Measurements from ENCODE around the gene TMEM95.
A peak's percentile ranks its signal among the peaks of the same experiment; 100 is the strongest.

Gene TMEM95

DNA sequence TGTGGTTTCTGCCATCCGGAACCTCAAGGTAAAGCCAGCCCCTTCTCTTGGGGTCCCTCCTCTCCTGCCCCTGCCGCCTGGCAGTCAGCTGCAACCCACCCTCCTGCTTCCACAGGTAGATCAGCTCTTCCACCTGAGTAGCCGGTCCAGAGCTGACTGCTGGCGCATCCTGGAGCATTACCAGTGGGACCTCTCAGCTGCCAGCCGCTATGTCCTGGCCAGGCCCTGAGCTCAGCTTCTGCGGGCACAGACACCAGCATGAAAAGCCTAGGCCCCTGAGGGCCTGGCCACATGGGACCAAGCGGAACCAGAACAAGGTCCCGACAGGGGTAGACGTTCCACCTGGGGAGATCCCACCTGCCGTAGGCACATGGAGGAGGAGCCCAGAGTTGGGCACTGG is 33.9 kb downstream of the TMEM95 start:
- Mint-ChIP-seq H3K27me3 (no peaks in the 10 kb centered on the region), H3K4me3 (no peak overlapping the region), H3K27ac (no peak overlapping the region), H3K4me1 (peaks cover 13 to 20% of the 10 kb centered on the region in 2 donors), H3K36me3 (peaks cover 31 to 45% of the 10 kb centered on the region in 2 donors), H3K9me3 (no peaks in the 10 kb centered on the region)
- no peak for ATAC-seq (replicated peaks)
- DNase-seq = no peak

DNA sequence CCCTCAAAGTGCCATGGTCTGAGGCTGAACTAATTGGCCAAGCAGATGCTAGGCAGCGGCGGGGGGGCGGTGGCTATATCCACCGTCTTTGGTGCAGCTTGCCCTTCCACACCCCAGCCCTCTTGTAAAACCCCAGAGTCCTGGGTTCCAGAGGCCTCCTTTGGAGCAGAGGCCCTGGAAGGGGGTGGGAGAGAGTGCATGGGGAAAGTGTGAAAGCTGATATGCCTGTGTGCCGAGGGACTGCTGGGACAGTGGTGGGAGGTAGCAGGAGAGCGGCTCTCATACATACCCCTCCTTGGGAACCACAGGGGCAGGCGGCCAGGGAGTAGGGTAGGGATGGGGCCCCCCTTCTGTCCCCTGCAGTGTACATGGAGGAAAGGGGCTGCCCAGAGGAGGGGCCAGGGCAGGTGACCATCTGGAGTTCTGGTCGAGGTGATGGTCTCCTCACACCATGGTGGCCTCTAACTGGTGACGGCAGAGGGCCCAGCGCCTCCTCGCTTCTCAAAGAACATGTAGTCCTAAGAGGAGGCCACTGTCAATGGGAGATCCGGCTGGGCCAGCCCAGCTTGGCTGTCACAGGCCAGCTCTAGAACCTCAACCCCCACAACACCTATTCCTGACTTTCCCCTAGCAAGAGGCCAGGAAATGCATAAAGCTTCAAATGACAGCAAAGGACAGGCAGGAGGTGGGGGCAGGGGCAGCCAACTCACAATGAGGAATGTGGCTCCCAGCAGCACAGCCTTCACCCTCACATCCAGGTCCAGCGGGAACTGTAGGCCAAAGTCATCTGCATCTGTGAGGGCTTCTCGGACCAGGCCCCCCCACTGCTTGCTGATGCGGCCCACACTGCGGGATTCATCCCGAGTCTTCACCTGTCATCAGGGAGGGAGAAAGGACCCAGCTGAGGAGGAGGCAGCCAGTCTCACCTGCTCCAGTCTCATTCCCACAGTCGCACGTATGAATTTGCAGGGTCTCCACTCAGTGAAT is 35.3 kb downstream of the TMEM95 start:
- H3K27me3 Mint-ChIP-seq = no peaks in the 10 kb centered on the region
- ATAC-seq (replicated peaks) (no peak), DNase-seq (no peak)
- no peaks in the 10 kb centered on the region for H3K9me3 Mint-ChIP-seq
- H3K4me1 Mint-ChIP-seq = peaks cover 9 to 19% of the 10 kb centered on the region in 2 donors
- no peak overlapping the region for H3K27ac Mint-ChIP-seq
- H3K4me3 Mint-ChIP-seq = no peak overlapping the region
- peaks cover 31 to 46% of the 10 kb centered on the region in 2 donors for H3K36me3 Mint-ChIP-seq

DNA sequence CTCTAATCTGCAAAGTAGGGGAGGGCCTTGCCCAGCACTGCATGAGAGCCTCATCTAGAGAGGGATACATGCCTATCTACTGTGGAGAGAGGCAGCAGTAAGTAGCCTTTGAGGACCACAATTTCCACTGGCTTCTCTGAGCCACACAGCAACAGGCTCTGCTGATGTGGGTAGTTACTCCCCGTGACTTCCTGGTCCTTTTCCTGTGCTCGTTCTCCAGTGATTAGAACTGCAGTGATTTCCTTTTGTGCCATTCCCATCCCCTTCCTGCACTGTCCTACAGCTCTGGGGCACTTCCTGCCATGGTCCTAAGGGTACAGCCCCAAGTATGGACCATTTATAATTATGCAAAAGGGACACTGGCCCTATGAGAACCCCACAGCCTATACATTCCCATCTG is 36.4 kb downstream of the TMEM95 start:
- peaks cover 28 to 46% of the 10 kb centered on the region in 2 donors for H3K36me3 Mint-ChIP-seq
- no peak overlapping the region for H3K4me3 Mint-ChIP-seq
- ATAC-seq (replicated peaks) (no peak), DNase-seq (no peak)
- no peaks in the 10 kb centered on the region for H3K27me3 Mint-ChIP-seq
- H3K27ac Mint-ChIP-seq = no peak overlapping the region
- H3K9me3 Mint-ChIP-seq = no peaks in the 10 kb centered on the region
- peaks cover 13 to 20% of the 10 kb centered on the region in 2 donors for H3K4me1 Mint-ChIP-seq

DNA sequence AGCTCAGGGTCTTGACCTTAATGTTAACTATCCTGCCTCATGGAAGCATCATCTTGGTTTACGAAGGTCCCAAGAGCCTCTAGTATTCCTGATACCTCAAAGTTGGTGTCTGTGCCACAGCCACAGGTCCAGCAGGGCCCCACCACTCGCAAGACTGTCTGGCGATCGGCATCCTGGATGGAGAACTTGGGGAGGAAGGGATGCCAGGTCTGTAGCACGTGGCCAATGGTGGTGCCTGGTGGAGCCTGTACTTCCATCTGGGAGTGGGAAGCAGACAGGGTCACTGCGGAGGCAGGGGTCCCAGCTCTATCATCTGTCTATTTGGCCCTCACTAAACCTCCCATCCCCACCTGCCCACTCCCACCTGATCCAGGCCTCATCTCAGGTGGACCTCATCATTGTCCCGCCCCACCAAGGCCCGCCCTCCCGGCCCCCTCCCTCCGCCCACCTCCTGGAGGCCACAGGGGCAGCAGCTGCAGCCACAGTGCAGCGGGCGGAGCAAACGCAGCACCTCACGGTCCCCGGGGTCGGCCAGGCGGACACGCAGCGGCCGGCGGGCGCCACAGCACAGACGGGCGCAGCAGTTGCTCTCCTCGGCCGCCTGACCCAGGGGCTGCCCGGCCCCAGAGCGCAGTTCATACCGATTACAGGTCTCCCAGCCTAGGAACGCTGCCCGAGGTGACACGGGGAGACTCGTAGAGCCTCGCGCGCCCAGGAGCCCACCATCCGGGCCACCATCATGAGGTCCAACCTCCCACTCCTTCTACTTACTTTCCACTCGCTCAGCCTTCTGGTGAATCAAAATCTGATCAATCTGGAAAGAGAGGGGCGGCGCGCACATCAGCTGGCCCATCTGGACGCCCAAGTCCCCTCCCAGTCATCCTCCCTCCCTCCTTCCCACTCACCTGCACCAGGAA is 38.0 kb downstream of the TMEM95 start:
- no peaks in the 10 kb centered on the region for H3K27me3 Mint-ChIP-seq
- H3K36me3 Mint-ChIP-seq = peaks cover 27 to 42% of the 10 kb centered on the region in 2 donors

DNA sequence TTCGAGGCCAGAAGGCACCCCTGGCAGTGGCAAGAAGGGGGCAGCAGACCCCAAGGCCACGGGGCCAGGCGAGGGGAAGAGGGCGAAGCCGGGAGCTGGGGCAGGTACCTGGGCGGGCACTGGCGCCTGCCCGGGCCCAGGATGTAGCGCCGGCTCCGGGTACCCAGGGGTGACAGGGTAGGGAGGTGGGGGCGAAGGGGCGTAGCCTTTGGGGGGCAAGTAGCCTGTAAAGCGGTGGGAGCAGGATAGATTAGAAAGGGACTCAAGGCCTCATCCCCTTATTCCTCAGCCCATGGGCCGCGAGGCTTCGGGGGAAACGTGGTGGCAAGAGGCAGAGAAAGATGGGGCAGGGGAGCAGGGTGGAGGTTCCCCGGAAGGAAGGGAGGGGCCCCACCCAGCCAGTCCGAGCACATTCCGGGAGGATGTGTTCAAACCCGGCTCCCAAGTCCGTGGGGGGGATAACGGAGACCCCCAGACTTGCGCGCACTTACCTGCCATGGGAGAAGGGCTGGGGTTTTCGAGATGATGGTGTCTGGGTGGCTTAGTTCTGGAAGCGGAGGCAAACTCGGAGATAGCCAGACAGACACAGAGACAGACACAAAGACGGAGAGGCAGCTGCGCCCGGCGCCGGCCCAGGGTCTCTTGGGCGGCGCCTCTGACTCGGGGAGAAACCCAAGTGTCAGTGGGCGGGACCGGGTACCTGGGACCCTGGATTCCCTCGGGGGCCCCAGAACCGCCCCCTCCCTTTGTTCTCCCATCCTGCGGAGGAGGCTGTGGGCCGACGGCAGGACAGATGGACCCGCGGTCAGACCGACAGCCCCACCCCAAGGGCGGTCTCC is 38.9 kb downstream of the TMEM95 start:
- no peaks in the 10 kb centered on the region for H3K9me3 Mint-ChIP-seq
- peaks cover 26 to 38% of the 10 kb centered on the region in 2 donors for H3K36me3 Mint-ChIP-seq
- H3K4me3 Mint-ChIP-seq = peak overlapping the region; percentile 79 to 93
- DNase-seq (no peak), ATAC-seq (replicated peaks) (peak; percentile 54 to 55)
- peak overlapping the region; percentile 92 for H3K27ac Mint-ChIP-seq
- peaks cover 13 to 20% of the 10 kb centered on the region in 2 donors for H3K4me1 Mint-ChIP-seq
- no peaks in the 10 kb centered on the region for H3K27me3 Mint-ChIP-seq

More for the DNA sequence above, 38.0 kb downstream of the TMEM95 start:
- ATAC-seq (replicated peaks) (no peak), DNase-seq (no peak)
- peaks cover 13 to 20% of the 10 kb centered on the region in 2 donors for H3K4me1 Mint-ChIP-seq
- no peak overlapping the region for H3K27ac Mint-ChIP-seq
- H3K9me3 Mint-ChIP-seq = no peaks in the 10 kb centered on the region
- peak overlapping the region; percentile 79 to 93 for H3K4me3 Mint-ChIP-seq

DNA sequence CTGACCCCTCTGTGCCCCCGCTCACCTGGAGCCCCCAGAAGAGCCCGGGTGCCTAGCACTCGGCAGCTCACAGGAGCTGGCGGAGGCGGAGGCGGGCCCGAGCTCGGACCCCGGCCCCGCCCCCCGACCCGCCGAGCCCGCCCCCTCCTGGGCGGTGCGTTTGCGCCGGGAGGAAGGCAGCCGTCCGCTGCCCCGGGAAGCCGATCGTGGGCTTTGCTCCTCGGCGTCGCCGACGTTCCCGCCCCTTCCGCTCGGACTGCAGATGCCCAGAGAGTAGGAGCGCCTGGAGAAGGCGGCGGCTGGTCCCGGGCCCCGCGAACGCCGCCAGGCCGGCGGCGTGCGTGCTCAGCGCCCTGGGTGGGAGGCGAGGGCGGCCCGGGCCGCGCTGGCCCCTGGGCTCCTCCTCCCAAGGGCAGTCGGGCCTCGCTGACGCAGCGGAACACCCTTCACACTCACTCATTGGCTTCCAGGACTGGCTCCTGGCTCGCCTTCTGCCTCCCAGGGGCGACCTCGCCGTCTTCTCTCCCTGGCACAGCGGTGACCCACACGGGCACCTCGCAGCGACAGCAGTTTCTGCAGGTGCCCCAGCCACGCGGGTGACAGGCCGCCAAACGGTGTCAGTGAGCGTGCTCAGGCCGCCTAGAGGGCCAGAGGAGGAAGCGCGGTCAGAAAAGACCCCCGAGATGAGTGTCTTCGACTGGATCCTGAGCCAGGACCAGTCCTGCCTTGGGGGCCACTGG is 39.7 kb downstream of the TMEM95 start, which contains the start of gene PLSCR3:
Gene PLSCR3, minus strand, starts transcription at position 74 of the 740 bp plus-strand sequence. CDS start 415 bp downstream, outside the sequence.
- peaks cover 13 to 22% of the 10 kb centered on the region in 2 donors for H3K4me1 Mint-ChIP-seq
- no peaks in the 10 kb centered on the region for H3K27me3 Mint-ChIP-seq
- ATAC-seq (replicated peaks) = peak; percentile 89 to 90
- H3K4me3 Mint-ChIP-seq = peak within 1 kb of the TSS; percentile 79 to 99
- no peaks in the 10 kb centered on the region for H3K9me3 Mint-ChIP-seq
- peak within 1 kb of the TSS; percentile 99 for H3K27ac Mint-ChIP-seq
- H3K36me3 Mint-ChIP-seq = peaks cover 22 to 34% of the 10 kb centered on the region in 2 donors
- DNase-seq = peak; percentile 83

DNA sequence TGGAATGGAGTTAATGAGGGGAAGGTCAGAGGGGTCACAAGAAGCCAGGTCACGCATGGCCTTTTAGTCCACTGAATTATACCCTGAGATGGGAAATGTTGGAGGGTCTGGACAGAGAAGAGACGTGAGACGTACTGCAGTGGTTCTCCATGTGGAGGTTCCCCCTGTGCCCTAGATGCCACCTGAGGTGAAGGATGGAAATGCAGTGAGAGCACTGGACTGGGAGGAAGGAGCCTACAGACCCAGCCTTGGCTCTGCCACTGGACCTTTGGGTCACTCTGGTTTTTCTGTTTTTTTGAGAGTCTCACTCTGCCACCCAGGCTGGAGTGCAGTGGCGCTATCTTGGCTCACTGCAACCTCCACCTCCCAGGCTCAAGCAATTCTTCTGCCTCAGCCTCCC is 41.2 kb downstream of the TMEM95 start:
- no peaks in the 10 kb centered on the region for H3K9me3 Mint-ChIP-seq
- peaks cover 16 to 22% of the 10 kb centered on the region in 2 donors for H3K36me3 Mint-ChIP-seq
- H3K27me3 Mint-ChIP-seq = no peaks in the 10 kb centered on the region
- no peak overlapping the region for H3K4me3 Mint-ChIP-seq
- ATAC-seq (replicated peaks) (no peak), DNase-seq (no peak)
- peaks cover 11 to 24% of the 10 kb centered on the region in 2 donors for H3K4me1 Mint-ChIP-seq
- H3K27ac Mint-ChIP-seq = peak overlapping the region; percentile 11

DNA sequence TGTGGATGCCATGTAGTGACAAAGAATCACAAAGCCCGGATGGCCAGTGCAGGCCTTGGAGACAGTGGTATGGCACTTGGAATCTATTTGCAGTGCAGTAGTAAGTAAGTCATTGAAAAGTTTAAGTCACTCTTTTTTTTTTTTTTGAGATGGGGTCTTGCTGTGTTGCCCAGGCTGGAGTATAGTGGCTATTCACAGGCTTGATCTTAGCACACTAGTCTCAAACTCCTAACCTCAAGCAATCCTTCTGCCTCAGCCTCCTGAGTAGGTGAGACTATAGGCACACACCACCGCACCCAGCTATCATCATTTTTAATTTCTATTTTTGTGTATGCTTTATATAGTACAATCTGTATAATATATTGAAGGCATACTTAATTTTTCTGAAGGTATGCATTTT is 43.7 kb downstream of the TMEM95 start:
- no peak for DNase-seq
- ATAC-seq (replicated peaks) = no peak
- Mint-ChIP-seq H3K4me3 (no peak overlapping the region), H3K4me1 (peaks cover 15 to 28% of the 10 kb centered on the region in 2 donors), H3K27me3 (no peaks in the 10 kb centered on the region), H3K36me3 (peaks cover 9 to 13% of the 10 kb centered on the region in 2 donors), H3K9me3 (no peaks in the 10 kb centered on the region), H3K27ac (no peak overlapping the region)

DNA sequence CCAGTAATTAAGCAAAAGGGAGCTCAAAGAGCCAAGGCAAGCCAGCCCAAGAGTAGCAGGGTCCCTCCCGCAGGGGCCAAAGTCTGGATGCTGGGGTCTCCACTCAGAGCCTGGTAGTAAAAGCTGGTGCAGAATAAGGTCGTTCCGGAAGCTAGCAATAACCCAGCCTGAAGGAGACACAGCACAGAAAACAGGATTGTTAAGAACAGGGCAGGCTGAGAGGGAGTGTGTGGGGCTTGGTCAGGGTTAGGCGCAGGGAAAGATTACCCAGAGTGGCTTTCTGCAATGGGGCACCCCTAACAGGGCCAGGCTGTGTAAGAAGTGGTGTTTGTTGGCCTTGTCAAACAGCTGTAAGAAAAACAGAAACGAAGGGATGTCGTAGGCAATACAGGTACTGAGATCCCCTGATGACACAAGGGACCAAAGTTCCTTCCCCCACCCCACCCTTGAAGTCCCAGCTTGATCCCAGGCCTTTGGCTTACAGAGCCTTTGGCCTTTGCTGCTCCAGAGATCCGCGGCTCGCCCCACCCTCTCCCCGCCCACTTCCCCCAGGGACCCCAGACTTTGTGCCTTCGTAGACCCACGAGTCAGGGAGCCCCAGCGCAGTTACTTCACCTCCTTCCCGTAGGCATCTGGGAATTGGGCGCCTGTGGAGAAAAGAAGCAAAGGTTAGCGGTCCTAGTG is 48.2 kb downstream of the TMEM95 start:
- Mint-ChIP-seq H3K9me3 (no peaks in the 10 kb centered on the region), H3K4me1 (peaks cover 14 to 32% of the 10 kb centered on the region in 2 donors), H3K36me3 (peaks cover 8 to 9% of the 10 kb centered on the region in 2 donors), H3K27me3 (peaks cover 15 to 23% of the 10 kb centered on the region in 2 donors), H3K4me3 (peak overlapping the region; percentile 97 to 100), H3K27ac (peak overlapping the region; percentile 93)
- ATAC-seq (replicated peaks) = peak in 1 of 2 donors; percentile 11
- DNase-seq = no peak

DNA sequence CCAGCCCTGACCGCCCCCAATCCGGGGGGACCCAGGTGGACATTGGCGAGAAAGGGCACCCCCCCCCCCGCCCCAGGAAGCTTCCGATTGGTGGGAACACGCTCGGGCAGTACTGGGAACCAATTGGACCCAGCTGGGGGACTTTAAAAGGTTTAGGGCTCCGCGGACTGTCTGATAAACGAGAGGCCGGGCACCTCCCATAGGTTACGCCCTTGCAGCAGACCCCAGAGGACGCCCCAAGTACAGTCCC is 48.7 kb downstream of the TMEM95 start:
- peaks cover 8 to 9% of the 10 kb centered on the region in 2 donors for H3K36me3 Mint-ChIP-seq
- ATAC-seq (replicated peaks) (peak; percentile 51 to 61), DNase-seq (no peak)
- peaks cover 14 to 32% of the 10 kb centered on the region in 2 donors for H3K4me1 Mint-ChIP-seq
- no peaks in the 10 kb centered on the region for H3K9me3 Mint-ChIP-seq
- peak overlapping the region; percentile 97 to 100 for H3K4me3 Mint-ChIP-seq
- peaks cover 15 to 23% of the 10 kb centered on the region in 2 donors for H3K27me3 Mint-ChIP-seq
- peak overlapping the region; percentile 93 for H3K27ac Mint-ChIP-seq

DNA sequence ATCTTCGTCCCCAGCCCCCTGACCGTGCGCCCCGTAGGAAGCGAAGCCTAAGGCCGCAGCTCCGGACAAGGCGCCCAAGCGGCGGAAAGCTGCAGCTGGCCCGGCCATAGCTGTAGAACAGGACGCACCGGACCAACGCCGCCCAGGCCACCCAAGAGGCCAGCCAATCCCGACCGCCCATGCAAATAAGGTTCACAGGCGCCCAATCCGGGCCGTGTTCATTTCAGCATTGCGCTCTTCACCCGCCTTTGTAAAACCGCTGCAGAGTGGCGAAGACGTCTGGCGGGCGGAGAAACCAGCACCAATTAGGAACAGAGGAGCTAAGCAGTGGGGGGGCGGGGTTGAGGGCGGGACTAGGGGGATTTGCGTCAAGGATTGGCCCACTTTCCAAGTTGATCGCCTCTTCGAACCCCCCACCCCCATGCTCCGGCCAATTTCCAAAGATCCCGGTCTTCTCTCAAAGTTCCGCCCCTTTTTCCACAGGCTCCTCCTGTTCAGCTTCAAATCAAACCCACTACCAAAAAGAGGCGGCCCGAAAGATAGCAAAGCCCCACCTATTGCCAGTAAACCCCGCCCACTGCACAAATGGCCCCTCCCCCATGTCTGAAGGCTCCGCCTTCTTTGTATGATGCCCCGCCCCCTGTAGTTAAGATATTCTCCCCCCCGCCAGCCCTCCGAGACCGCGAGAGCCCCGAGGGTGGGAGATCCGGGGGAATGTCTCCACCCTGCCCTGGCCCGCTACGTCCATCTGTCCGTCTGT is 49.2 kb downstream of the TMEM95 start, which contains the start of gene TMEM256:
Gene TMEM256, minus strand, starts transcription at position 121 of the 760 bp plus-strand sequence. Its CDS starts 13 bp downstream, at position 108.
- peaks cover 14 to 32% of the 10 kb centered on the region in 2 donors for H3K4me1 Mint-ChIP-seq
- H3K9me3 Mint-ChIP-seq = no peaks in the 10 kb centered on the region
- ATAC-seq (replicated peaks) (peak; percentile 95), DNase-seq (peak; percentile 94)
- H3K4me3 Mint-ChIP-seq = peak within 1 kb of the TSS; percentile 97 to 100
- peaks cover 8 to 9% of the 10 kb centered on the region in 2 donors for H3K36me3 Mint-ChIP-seq
- peak within 1 kb of the TSS; percentile 93 for H3K27ac Mint-ChIP-seq
- peaks cover 17 to 27% of the 10 kb centered on the region in 2 donors for H3K27me3 Mint-ChIP-seq
